SK-N-MC (cell line): Measurements from ENCODE around the gene LCE3B.

ENCODE experiments used
- EZH2 ChIP-seq: fragments of 200-600 bp; sonication (generic); IDR thresholded peaks from one replicate; pipeline ENCODE4 v1.6.1; 2017; ENCODE audit warnings: antibody characterized with exemption
- POLR2AphosphoS5 ChIP-seq: IDR thresholded peaks from 2 replicates; pipeline ENCODE4 v1.6.1; 2012; ENCODE audit warnings: mild to moderate bottlenecking, low read depth, low read length, borderline replicate concordance

- TF ChIP-seq EZH2 (no peak), POLR2AphosphoS5 (no peak)
Observed at GRCh38 chr1:152585586-152585985, 28.0 kb upstream of the LCE3B start.
